ENCODE measurements around the gene SSMEM1.

DNA sequence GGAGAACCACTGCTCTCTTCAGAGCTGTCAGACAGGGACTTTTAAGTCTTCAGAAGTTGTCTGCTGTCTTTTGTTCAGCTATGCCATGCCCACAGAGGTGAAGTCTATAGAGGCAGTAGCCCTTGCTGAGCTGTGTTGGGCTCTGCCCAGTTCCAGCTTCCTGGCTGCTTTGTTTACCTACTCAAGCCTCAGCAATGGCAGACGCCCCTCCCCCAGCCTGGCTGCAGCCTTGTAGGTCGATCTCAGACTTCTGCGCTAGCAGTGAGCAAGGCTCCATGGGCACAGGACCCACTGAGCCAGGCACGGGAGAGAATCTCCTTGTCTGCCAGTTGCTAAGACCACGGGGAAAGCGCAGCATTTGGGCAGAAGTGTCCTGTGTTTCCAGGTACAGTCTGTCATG is 46.9 kb downstream of the SSMEM1 start:
- TF ChIP-seq HDGF (IDR thresholded peaks at IDR 0.05; ENCODE audit: borderline replicate concordance) (no peak), FOXM1 (IDR thresholded peaks at IDR 0.05; ENCODE audit: borderline replicate concordance) (no peak), SUZ12 (IDR thresholded peaks at IDR 0.05) (no peak), TARDBP (IDR thresholded peaks at IDR 0.05) (no peak), SP1 (IDR thresholded peaks at IDR 0.05) (no peak), CTBP1 (IDR thresholded peaks at IDR 0.05; ENCODE audit: borderline replicate concordance) (no peak), FOXA1 (IDR thresholded peaks at IDR 0.05) (no peak), BHLHE40 (IDR thresholded peaks at IDR 0.05; ENCODE audit: borderline replicate concordance) (no peak)
